Activated CD8-positive, alpha-beta memory T cell treated with anti-CD3 and anti-CD28 coated beads for 36 hours (primary cell): ENCODE results near the gene TXNL4B. TPM values are rescaled to one million over a fixed set of nuclear protein-coding genes. Genes with fewer than 3 reads are reported as not detected.

Experiments
- CTCF ChIA-PET: fragments of 350-600 bp; sonication (Branson Sonifier 250); formaldehyde crosslinking; loops from one replicate; lab custom pipeline; 2021; ENCODE audit warnings: antibody characterized with exemption; lab: Charles Lee
- POLR2A ChIA-PET: fragments of 350-600 bp; sonication (Branson Sonifier 250); formaldehyde crosslinking; loops from one replicate; lab custom pipeline; 2021; ENCODE audit warnings: antibody characterized with exemption; lab: Charles Lee
- total RNA-seq, 2 experiments: library from RNA; stranded (reverse); gene quantifications; one replicate each; pipeline ENCODE4 v1.2.3, GENCODE V29; 2021

Gene TXNL4B
- total RNA-seq, 2 experiments from 2014 or later = 30.8 to 31.0 TPM

DNA sequence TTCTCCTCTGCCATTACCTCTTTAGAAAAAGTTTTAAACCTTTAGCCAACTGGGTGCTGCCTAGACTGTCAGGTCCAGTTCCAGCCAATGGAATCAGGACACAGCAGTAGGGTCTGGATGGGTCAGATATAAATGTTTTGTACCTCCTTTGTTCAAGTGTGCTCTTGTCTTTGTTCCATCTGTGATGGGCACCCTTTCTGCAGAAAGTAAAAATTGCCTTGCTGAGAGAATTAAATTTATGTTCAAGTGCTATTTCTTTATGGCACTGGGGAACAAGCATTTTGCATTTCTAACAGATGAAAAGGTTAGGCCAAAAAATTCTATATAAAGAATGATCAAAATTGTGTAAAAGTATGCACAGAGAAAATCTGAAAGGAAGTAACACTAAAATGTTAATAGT lies 44.3 kb downstream of the TXNL4B start:
- CTCF ChIA-PET = no interaction called here
- POLR2A ChIA-PET = no interaction called here

DNA sequence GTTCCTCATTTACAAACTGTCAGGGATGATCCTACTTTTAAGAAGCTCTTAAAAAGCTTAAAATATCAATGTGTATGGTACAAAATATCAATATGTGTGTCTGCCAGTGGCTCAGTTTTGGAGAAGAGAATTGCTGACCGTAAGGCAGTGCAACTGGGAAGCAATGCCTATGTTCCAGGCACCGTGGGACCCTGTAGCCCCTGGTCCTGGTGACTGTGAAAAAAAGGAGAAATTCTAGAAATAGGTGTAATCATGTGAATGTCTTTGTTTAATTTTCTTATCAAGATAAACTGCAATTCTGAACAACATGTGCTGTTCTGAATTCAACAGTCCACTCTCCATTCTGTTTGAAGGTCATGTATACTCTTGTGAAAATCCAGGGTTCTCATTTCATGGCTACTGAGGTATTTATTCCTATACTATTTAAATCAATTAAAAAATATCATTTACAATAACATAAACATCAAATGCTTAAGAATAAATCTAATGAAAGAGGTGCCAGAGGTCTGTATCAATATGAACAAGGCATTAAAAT lies 48.5 kb downstream of the TXNL4B start:
- POLR2A ChIA-PET = no interaction called here
- CTCF ChIA-PET = no interaction called here

DNA sequence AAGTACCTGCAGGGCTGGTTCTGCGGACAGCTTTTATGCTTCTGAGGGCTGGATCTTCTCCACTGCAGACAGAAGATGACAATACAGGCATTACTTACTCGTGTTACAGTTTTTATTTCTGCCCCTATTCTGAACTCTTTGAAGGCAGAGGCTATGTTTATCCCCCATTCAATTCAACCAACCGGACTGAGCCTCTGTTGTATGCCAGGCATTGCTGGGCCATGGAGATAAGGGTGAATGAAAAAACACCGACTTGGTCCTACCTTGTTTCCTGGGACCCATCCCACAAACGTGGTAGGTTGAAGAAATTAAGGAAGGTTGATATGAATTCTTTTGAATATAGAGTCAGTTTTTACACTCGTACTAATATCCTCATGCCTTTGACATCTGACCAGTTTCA lies 49.1 kb downstream of the TXNL4B start:
- POLR2A ChIA-PET = no interaction called here
- CTCF ChIA-PET = interaction anchor here (0.5 kb wide), 1 partner anchor 79 kb away, joined by 6 read pairs; no protein-coding TSS in a partner anchor

DNA sequence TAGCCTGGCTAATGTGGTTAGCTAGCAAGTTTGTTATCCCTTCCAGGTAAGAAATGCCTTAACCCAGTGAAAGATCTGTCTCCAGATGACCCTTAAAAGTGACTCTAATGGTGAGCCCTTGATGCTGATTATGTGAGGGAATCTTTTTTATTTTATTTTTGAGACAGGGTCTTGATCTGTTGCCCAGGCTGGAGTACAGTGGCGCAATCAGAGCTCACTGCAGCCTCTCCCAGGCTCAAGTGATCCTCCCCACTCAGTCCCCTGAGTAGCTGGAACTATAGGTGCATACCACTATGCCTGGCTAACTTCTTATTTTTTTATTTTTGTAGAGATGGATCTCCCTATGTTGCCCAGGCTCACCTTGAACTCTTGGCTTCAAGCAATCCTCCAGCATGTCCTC lies 49.9 kb downstream of the TXNL4B start:
- ChIA-PET CTCF (interaction anchor here (0.8 kb wide), 1 partner anchor 23 kb away, joined by 3 read pairs; no protein-coding TSS in a partner anchor), POLR2A (no interaction called here)

DNA sequence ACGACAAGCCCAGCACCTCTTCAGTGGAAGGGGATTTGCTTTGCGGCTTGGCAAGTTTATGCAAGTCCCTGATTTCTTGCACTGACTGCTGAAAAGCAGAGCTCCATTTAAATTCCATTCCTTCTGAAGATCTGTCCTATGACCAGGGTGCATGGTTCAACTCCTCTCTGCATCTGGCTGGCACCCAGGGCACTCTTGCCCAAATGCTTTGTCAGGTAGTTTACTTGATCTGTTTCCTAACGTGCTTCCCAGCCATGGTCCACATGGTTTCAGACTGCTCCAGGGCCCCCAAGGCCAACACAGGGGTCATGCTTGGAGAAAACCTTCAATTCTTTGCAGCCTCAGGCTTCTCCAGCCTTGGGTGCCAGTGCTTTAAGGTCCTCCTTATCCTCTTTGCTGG lies 50.4 kb downstream of the TXNL4B start:
- POLR2A ChIA-PET = no interaction called here
- CTCF ChIA-PET = interaction anchor here (0.8 kb wide), 1 partner anchor 24 kb away, joined by 3 read pairs; no protein-coding TSS in a partner anchor

DNA sequence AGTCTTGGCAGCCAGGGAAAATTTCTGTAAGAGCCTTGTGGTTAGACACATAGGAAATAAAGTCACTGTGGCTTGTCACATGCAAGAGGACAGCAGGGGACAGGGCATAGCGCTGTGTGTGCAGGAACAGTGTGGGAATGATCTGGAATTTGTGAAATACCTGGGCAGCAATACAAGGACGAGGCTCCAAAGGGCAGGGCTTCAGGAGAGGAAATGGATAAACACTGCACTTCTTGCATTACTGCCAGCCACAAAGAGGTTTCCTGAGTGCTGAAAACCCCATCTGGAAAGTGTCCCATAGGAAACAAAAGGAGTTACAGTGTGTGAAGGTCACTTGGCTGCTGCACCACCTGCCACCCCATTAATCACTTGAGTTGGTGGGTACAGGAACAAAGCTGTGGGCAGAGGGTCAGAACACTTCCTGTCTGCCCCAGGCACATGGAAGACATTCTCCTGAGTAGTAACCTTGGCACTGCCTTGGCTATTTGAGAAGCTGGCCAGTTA lies 51.2 kb downstream of the TXNL4B start:
- POLR2A ChIA-PET = no interaction called here
- CTCF ChIA-PET = no interaction called here

DNA sequence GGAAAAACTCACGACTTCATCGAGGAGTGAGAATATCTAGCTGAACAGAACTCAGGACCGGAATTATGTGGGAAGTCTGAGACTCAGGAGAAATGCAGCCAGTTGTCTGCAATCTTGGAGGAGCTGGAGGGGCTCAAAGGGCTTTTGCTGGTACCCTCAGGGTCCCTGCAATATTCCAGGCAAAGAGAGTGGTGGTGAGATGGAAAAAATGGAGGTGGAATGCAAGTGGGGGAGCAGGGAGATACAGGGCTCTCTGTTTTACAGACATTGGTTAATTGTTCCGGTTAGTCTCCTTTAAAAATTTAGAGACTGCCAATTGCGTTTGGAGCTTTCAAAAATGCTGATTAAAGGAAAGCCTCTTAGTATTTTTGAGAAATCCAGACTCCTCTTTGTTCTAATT lies 57.3 kb downstream of the TXNL4B start:
- ChIA-PET CTCF (no interaction called here), POLR2A (no interaction called here)

Other genes starting within 250 kb of the TXNL4B start
- gene ATXN1L, start 247.6 kb downstream of the TXNL4B start, total RNA-seq = 10 to 100 TPM; 16.5 to 16.6 TPM
- 1 to 10 TPM; 3.1 to 4.0 TPM for gene ZNF821, start 209.4 kb downstream of the TXNL4B start, total RNA-seq
- gene IST1, start 198.1 kb downstream of the TXNL4B start, total RNA-seq = 100 to 1,000 TPM; 152 to 153 TPM
- under 1 TPM in 1 of 2 experiments, not detected in 1; 0.04 TPM for gene PKD1L3, start 93.2 kb downstream of the TXNL4B start, total RNA-seq
- gene DHODH, start 84.9 kb downstream of the TXNL4B start, total RNA-seq = 10 to 100 TPM; 31.1 to 31.8 TPM
- gene HP, start 39.1 kb downstream of the TXNL4B start, total RNA-seq = not detected
- gene HPR, start 30.4 kb downstream of the TXNL4B start, total RNA-seq = not detected
- gene DHX38, start 227 bp upstream of the TXNL4B start, total RNA-seq = 10 to 100 TPM; 87.4 to 87.6 TPM
- under 1 TPM; 0.11 to 0.73 TPM for gene PMFBP1, start 78.5 kb upstream of the TXNL4B start, total RNA-seq